GM12864 (cell line): ENCODE data around the gene TACC3.
A peak's percentile ranks its signal among the peaks of the same experiment; 100 is the strongest.

Experiments
- DNase-seq: peaks from one replicate; pipeline ENCODE4 v3.0.0-alpha.2; 2011; ENCODE audit warnings: low read depth
- H3K4me3 ChIP-seq: 2 replicates; pipeline ENCODE4 v1.5.1; 2011; ENCODE audit warnings: mild to moderate bottlenecking, low read depth, low read length, control low read depth
- CTCF ChIP-seq: IDR thresholded peaks from 2 replicates; pipeline ENCODE4 v1.5.1; 2011; ENCODE audit warnings: low read depth, mild to moderate bottlenecking, moderate library complexity, low read length, control low read depth, inconsistent platforms; ENCODE audit errors: missing control alignments

TACC3 gene

GRCh38 chr4:1713003-1713851 is 8.1 kb upstream of the TACC3 start:
- peak overlapping the region; percentile 95 for H3K4me3 ChIP-seq
- TF ChIP-seq CTCF, result no peak
- no peak for DNase-seq

GRCh38 chr4:1714303-1715001 is 6.9 kb upstream of the TACC3 start:
- H3K4me3 ChIP-seq, result peak overlapping the region; percentile 95
- no peak for TF ChIP-seq CTCF
- DNase-seq, result no peak

GRCh38 chr4:1715002-1715758 is 6.1 kb upstream of the TACC3 start:
- TF ChIP-seq CTCF, result no peak
- DNase-seq, result no peak
- peak overlapping the region; percentile 95 for H3K4me3 ChIP-seq

GRCh38 chr4:1716065-1716945 is 5.0 kb upstream of the TACC3 start:
- no peak overlapping the region for H3K4me3 ChIP-seq
- DNase-seq, result no peak
- no peak for TF ChIP-seq CTCF

GRCh38 chr4:1717129-1718094 is 3.9 kb upstream of the TACC3 start:
- no peak for TF ChIP-seq CTCF
- DNase-seq, result no peak
- no peak overlapping the region for H3K4me3 ChIP-seq
